Measurements from ENCODE around the gene TCERG1L.

TCERG1L gene

GRCh38 chr10:131180086-131180485 is 131.4 kb downstream of the TCERG1L start:
- FAIRE-seq = no peak

- FAIRE-seq = no peak
These were observed 132.2 kb downstream of the TCERG1L start for GRCh38 chr10:131179361-131179760.

- no peak for FAIRE-seq
These were observed 132.8 kb downstream of the TCERG1L start for GRCh38 chr10:131178521-131179331.

- FAIRE-seq = no peak
These were observed 133.8 kb downstream of the TCERG1L start for GRCh38 chr10:131177431-131178327.

GRCh38 chr10:131176907-131177306 is 134.6 kb downstream of the TCERG1L start:
- FAIRE-seq = no peak

- peak; percentile 72 for FAIRE-seq
These were observed 135.2 kb downstream of the TCERG1L start for GRCh38 chr10:131176324-131176723.

GRCh38 chr10:131175891-131176290 is 135.6 kb downstream of the TCERG1L start:
- no peak for FAIRE-seq

GRCh38 chr10:131174651-131175540 is 136.6 kb downstream of the TCERG1L start:
- no peak for FAIRE-seq

GRCh38 chr10:131174211-131174565 is 137.3 kb downstream of the TCERG1L start:
- FAIRE-seq = no peak

GRCh38 chr10:131173484-131174210 is 137.9 kb downstream of the TCERG1L start:
- no peak for FAIRE-seq

- FAIRE-seq = no peak
These were observed 139.1 kb downstream of the TCERG1L start for GRCh38 chr10:131172433-131172832.

GRCh38 chr10:131169146-131169545 is 142.4 kb downstream of the TCERG1L start:
- no peak for FAIRE-seq

GRCh38 chr10:131168238-131168875 is 143.2 kb downstream of the TCERG1L start:
- no peak for FAIRE-seq

GRCh38 chr10:131167036-131167860 is 144.3 kb downstream of the TCERG1L start:
- no peak for FAIRE-seq

GRCh38 chr10:131166486-131166885 is 145.0 kb downstream of the TCERG1L start:
- FAIRE-seq = no peak

GRCh38 chr10:131165092-131165491 is 146.4 kb downstream of the TCERG1L start:
- FAIRE-seq = no peak

- FAIRE-seq = no peak
These were observed 148.4 kb downstream of the TCERG1L start for GRCh38 chr10:131162866-131163843.

- no peak for FAIRE-seq
These were observed 149.3 kb downstream of the TCERG1L start for GRCh38 chr10:131162211-131162610.

GRCh38 chr10:131161087-131161486 is 150.4 kb downstream of the TCERG1L start:
- no peak for FAIRE-seq
